ENCODE results near the gene TM6SF1. TPM values are rescaled to one million over a fixed set of nuclear protein-coding genes. Genes with fewer than 3 reads are reported as not detected.

The TM6SF1 gene
- total RNA-seq, 1 donor: 0.18 TPM

GRCh38 chr15:83158393-83158792, 50.9 kb downstream of the TM6SF1 start:
- no peak for DNase-seq (ENCODE audit: low read depth)
- no peak for TF ChIP-seq CTCF (IDR thresholded peaks at IDR 0.05; ENCODE audit: insufficient read depth, low read length)
- H3K4me3 ChIP-seq (ENCODE audit: low read depth, low read length): no peak overlapping the region

GRCh38 chr15:83160741-83161140, 53.3 kb downstream of the TM6SF1 start:
- no peak for DNase-seq (ENCODE audit: low read depth)
- no peak overlapping the region for H3K4me3 ChIP-seq (ENCODE audit: low read depth, low read length)
- no peak for TF ChIP-seq CTCF (IDR thresholded peaks at IDR 0.05; ENCODE audit: insufficient read depth, low read length)

- no peak for DNase-seq (ENCODE audit: low read depth)
- no peak overlapping the region for H3K4me3 ChIP-seq (ENCODE audit: low read depth, low read length)
- no peak for TF ChIP-seq CTCF (IDR thresholded peaks at IDR 0.05; ENCODE audit: insufficient read depth, low read length)
Measured at GRCh38 chr15:83163032-83163431, 55.6 kb downstream of the TM6SF1 start.

- no peak overlapping the region for H3K4me3 ChIP-seq (ENCODE audit: low read depth, low read length)
- DNase-seq (ENCODE audit: low read depth): peak; percentile 31
- TF ChIP-seq CTCF (IDR thresholded peaks at IDR 0.05; ENCODE audit: insufficient read depth, low read length): no peak
Measured at GRCh38 chr15:83164111-83164770, 56.8 kb downstream of the TM6SF1 start.

GRCh38 chr15:83164771-83165404, 57.4 kb downstream of the TM6SF1 start:
- DNase-seq (ENCODE audit: low read depth): no peak
- no peak for TF ChIP-seq CTCF (IDR thresholded peaks at IDR 0.05; ENCODE audit: insufficient read depth, low read length)
- H3K4me3 ChIP-seq (ENCODE audit: low read depth, low read length): no peak overlapping the region

GRCh38 chr15:83166218-83166617, 58.8 kb downstream of the TM6SF1 start:
- DNase-seq (ENCODE audit: low read depth): no peak
- no peak overlapping the region for H3K4me3 ChIP-seq (ENCODE audit: low read depth, low read length)
- no peak for TF ChIP-seq CTCF (IDR thresholded peaks at IDR 0.05; ENCODE audit: insufficient read depth, low read length)
